PC-3 (cell line): ENCODE data around the gene MARCHF9. TPM values are rescaled to one million over a fixed set of nuclear protein-coding genes. Genes with fewer than 3 reads are reported as not detected.

Experiments
- ATAC-seq: fragments of 200-7000 bp; cut with Tn5 transposase; 2 replicates; pipeline ENCODE4 v1.9.1; 2020; ENCODE audit warnings: mild to moderate bottlenecking, moderate library complexity
- BruUV-seq: library from RNA; stranded (reverse); fragments of 400-500 nt; replicated peaks from 2 replicates; lab custom pipeline; 2021; lab: Mats Ljungman, UMichigan
- CTCF ChIA-PET: fragments of 300-600 bp; sonication (Branson Sonifier 250); formaldehyde crosslinking; loops from one replicate; lab custom pipeline; 2022; ENCODE audit warnings: antibody characterized with exemption; lab: Charles Lee
- POLR2A ChIA-PET: fragments of 300-600 bp; sonication (Branson Sonifier 250); formaldehyde crosslinking; loops from one replicate; lab custom pipeline; 2022; ENCODE audit warnings: antibody characterized with exemption; ENCODE audit not compliant: unreplicated experiment; lab: Charles Lee
- DNase-seq: peaks from one replicate; pipeline ENCODE4 v3.0.0-alpha.2; 2015
- H2AFZ ChIP-seq: fragments of 300-600 bp; sonication (generic); 2 replicates; pipeline ENCODE4 v1.6.0; 2016; ENCODE audit warnings: antibody characterized with exemption, low read length
- H3F3A ChIP-seq: fragments of 300-600 bp; sonication (generic); one replicate; pipeline ENCODE4 v1.6.0; 2017; ENCODE audit warnings: antibody characterized with exemption, low read length, control low read depth, mild to moderate bottlenecking; ENCODE audit not compliant: unreplicated experiment
- H3K27ac ChIP-seq: fragments of 300-600 bp; sonication (generic); 2 replicates; pipeline ENCODE4 v1.5.1; 2016; ENCODE audit warnings: mild to moderate bottlenecking, low read length
- H3K27me3 ChIP-seq: fragments of 300-600 bp; sonication (generic); 2 replicates; pipeline ENCODE4 v1.6.1; 2016; ENCODE audit warnings: low read length, mixed read lengths
- H3K36me3 ChIP-seq: fragments of 300-600 bp; sonication (generic); 2 replicates; pipeline ENCODE4 v1.6.1; 2016; ENCODE audit warnings: low read depth, mixed run types, low read length, mixed read lengths
- H3K4me1 ChIP-seq: fragments of 300-600 bp; sonication (generic); 2 replicates; pipeline ENCODE4 v1.5.1; 2016; ENCODE audit warnings: low read length; ENCODE audit not compliant: insufficient read depth
- H3K4me2 ChIP-seq: fragments of 300-600 bp; sonication (generic); 2 replicates; pipeline ENCODE4 v1.6.0; 2016; ENCODE audit warnings: low read length
- H3K4me3 ChIP-seq: fragments of 300-600 bp; sonication (generic); 2 replicates; pipeline ENCODE4 v1.5.1; 2016; ENCODE audit warnings: mild to moderate bottlenecking, low read length, mixed read lengths
- H3K79me2 ChIP-seq: fragments of 300-600 bp; sonication (generic); 2 replicates; pipeline ENCODE4 v1.6.1; 2017; ENCODE audit warnings: low read length, mixed read lengths
- H3K9ac ChIP-seq: fragments of 300-600 bp; sonication (generic); 2 replicates; pipeline ENCODE4 v1.6.0; 2016; ENCODE audit warnings: mild to moderate bottlenecking, low read length
- H3K9me2 ChIP-seq: fragments of 300-600 bp; sonication (generic); replicated peaks from 2 replicates; pipeline ENCODE4 v1.6.1; 2016; ENCODE audit warnings: mixed run types, low read length, mixed read lengths
- H3K9me3 ChIP-seq: fragments of 300-600 bp; sonication (generic); 2 replicates; pipeline ENCODE4 v1.6.1; 2016; ENCODE audit warnings: low read length, mixed read lengths
- H4K20me1 ChIP-seq: fragments of 300-600 bp; sonication (generic); 2 replicates; pipeline ENCODE4 v1.6.1; 2016; ENCODE audit warnings: low read length, mixed read lengths
- EZH2 ChIP-seq: fragments of 300-600 bp; sonication (generic); IDR thresholded peaks from one replicate; pipeline ENCODE4 v1.6.1; 2017; ENCODE audit warnings: antibody characterized with exemption, mild to moderate bottlenecking, low read length; ENCODE audit not compliant: unreplicated experiment
- EZH2phosphoT487 ChIP-seq: fragments of 300-600 bp; sonication (generic); IDR thresholded peaks from 2 replicates; pipeline ENCODE4 v1.6.1; 2018; ENCODE audit warnings: mild to moderate bottlenecking, antibody characterized with exemption, low read length, borderline replicate concordance
- intact Hi-C: fragments of 100-400 bp; cut with micrococcal nuclease; formaldehyde crosslinking; loops from 2 replicates; pipeline ENCODE4 v1.9.0; 2023
- total RNA-seq: library from RNA; depleted of rRNA; stranded (reverse); fragments of >200 nt; gene quantifications from 2 replicates; pipeline ENCODE4 v1.2.3, GENCODE V29; 2014
- TF ChIP-seq, protein P1 (sequence below): fragments of 300-600 bp; sonication (generic); conservative IDR thresholded peaks from 2 replicates; pipeline ENCODE4 v1.5.1; 2017; ENCODE audit warnings: antibody characterized with exemption, low read depth, mild to moderate bottlenecking, low read length

Gene MARCHF9
- total RNA-seq, 1 experiment from 2014 or later = 13.4 TPM

GRCh38 chr12:57777367-57777766, 22.5 kb downstream of the MARCHF9 start:
- no peak overlapping the region for H3K4me3 ChIP-seq
- H3K27ac ChIP-seq = no peak overlapping the region
- ChIA-PET CTCF (no interaction called here), POLR2A (no interaction called here)
- H4K20me1 ChIP-seq = no peaks in the 10 kb centered on the region
- H3K9me2 ChIP-seq = no peaks in the 10 kb centered on the region
- H3K9ac ChIP-seq = no peak overlapping the region
- no peak overlapping the region for H2AFZ ChIP-seq
- ATAC-seq = no peak
- no TSS peak for BruUV-seq
- no peaks in the 10 kb centered on the region for H3K36me3 ChIP-seq
- peaks cover 14% of the 10 kb centered on the region for H3K79me2 ChIP-seq
- intact Hi-C loops = no loop called here
- H3F3A ChIP-seq = no peaks in the 10 kb centered on the region
- H3K4me2 ChIP-seq = no peak overlapping the region
- TF ChIP-seq EZH2phosphoT487 (no peak), EZH2 (no peak)
- TF ChIP-seq, protein P1, sequence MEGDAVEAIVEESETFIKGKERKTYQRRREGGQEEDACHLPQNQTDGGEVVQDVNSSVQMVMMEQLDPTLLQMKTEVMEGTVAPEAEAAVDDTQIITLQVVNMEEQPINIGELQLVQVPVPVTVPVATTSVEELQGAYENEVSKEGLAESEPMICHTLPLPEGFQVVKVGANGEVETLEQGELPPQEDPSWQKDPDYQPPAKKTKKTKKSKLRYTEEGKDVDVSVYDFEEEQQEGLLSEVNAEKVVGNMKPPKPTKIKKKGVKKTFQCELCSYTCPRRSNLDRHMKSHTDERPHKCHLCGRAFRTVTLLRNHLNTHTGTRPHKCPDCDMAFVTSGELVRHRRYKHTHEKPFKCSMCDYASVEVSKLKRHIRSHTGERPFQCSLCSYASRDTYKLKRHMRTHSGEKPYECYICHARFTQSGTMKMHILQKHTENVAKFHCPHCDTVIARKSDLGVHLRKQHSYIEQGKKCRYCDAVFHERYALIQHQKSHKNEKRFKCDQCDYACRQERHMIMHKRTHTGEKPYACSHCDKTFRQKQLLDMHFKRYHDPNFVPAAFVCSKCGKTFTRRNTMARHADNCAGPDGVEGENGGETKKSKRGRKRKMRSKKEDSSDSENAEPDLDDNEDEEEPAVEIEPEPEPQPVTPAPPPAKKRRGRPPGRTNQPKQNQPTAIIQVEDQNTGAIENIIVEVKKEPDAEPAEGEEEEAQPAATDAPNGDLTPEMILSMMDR = no peak
- no peak for DNase-seq
- peaks cover 5% of the 10 kb centered on the region; the same call in 1 of the 2 replicates for H3K4me1 ChIP-seq
- H3K27me3 ChIP-seq = no peaks in the 10 kb centered on the region
- H3K9me3 ChIP-seq = no peaks in the 10 kb centered on the region

DNA sequence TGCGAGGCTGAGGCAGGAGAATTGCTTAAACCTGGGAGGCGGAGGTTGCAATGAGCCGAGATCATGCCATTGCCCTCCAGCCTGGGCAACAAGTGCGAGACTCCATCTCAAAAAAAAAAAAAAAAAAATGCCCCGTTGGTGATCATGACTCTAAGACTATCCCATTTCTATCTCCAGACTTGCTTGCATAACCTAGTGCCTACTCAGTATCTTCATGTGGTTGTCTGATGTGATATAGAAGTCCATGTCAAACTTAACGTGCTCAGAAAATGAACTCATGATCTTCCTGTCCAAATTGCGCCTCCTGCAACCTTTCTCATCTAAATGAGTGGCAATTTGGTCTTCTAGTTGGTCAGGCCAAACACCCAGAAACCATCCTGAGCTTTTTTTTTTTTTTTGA, 23.0 kb downstream of the MARCHF9 start:
- Histone ChIP-seq H3K4me3 (no peak overlapping the region), H3K9me2 (no peaks in the 10 kb centered on the region), H2AFZ (no peak overlapping the region), H3K9me3 (no peaks in the 10 kb centered on the region), H3K4me2 (no peak overlapping the region), H4K20me1 (no peaks in the 10 kb centered on the region), H3K27ac (no peak overlapping the region), H3K36me3 (no peaks in the 10 kb centered on the region), H3K27me3 (no peaks in the 10 kb centered on the region), H3K9ac (no peak overlapping the region), H3K79me2 (peaks cover 13% of the 10 kb centered on the region), H3K4me1 (peaks cover 5% of the 10 kb centered on the region; the same call in 1 of the 2 replicates), H3F3A (no peaks in the 10 kb centered on the region)
- intact Hi-C loops = no loop called here
- POLR2A ChIA-PET = no interaction called here
- TF ChIP-seq, protein P1 = no peak
- TF ChIP-seq EZH2 (no peak), EZH2phosphoT487 (no peak)
- no TSS peak for BruUV-seq
- CTCF ChIA-PET = no interaction called here
- DNase-seq = no peak
- no peak for ATAC-seq

GRCh38 chr12:57779736-57780135, 24.8 kb downstream of the MARCHF9 start:
- DNase-seq (no peak), ATAC-seq (no peak)
- no peaks in the 10 kb centered on the region for H3K36me3 ChIP-seq
- no peak overlapping the region for H3K9ac ChIP-seq
- no peaks in the 10 kb centered on the region for H4K20me1 ChIP-seq
- H3K9me3 ChIP-seq = no peaks in the 10 kb centered on the region
- no peak for TF ChIP-seq EZH2
- TF ChIP-seq, protein P1 = no peak
- no peak for TF ChIP-seq EZH2phosphoT487
- ChIA-PET POLR2A (no interaction called here), CTCF (no interaction called here)
- no peak overlapping the region for H2AFZ ChIP-seq
- peaks cover 21% of the 10 kb centered on the region for H3K79me2 ChIP-seq
- H3K4me1 ChIP-seq = peaks cover 6% of the 10 kb centered on the region; the same call in 1 of the 2 replicates
- intact Hi-C loops = no loop called here
- BruUV-seq = no TSS peak
- H3K27ac ChIP-seq = no peak overlapping the region
- H3K4me2 ChIP-seq = no peak overlapping the region
- no peaks in the 10 kb centered on the region for H3K9me2 ChIP-seq
- H3F3A ChIP-seq = no peaks in the 10 kb centered on the region
- H3K4me3 ChIP-seq = no peak overlapping the region
- no peaks in the 10 kb centered on the region for H3K27me3 ChIP-seq
